Neural cell (in vitro differentiated cells): ENCODE results near the gene STXBP5. TPM values are rescaled to one million over a fixed set of nuclear protein-coding genes. Genes with fewer than 3 reads are reported as not detected.

Experiments used
- polyA plus RNA-seq: library from polyadenylated mRNA; depleted of rRNA; stranded (reverse); fragments of >200 nt; gene quantifications from 2 replicates; pipeline ENCODE4 v1.2.3, GENCODE V29; 2014
- small RNA-seq, 3 experiments: library from RNA; depleted of rRNA; stranded (forward); fragments of <200 nt; gene quantifications; one replicate each; pipeline ENCODE3, GENCODE V24; 2012

Gene STXBP5
- polyA plus RNA-seq, 1 donor from 2014 or later, result 56.4 TPM

Small RNA genes within 50 kb of the gene (small RNA-seq; reads per million reads assigned to genes)
- 0 reads per million in 3 experiments for gene AL355365.1
